ENCODE measurements around the gene DACH1. TPM values are rescaled to one million over a fixed set of nuclear protein-coding genes. Genes with fewer than 3 reads are reported as not detected.
A peak's percentile ranks its signal among the peaks of the same experiment; 100 is the strongest.

The DACH1 gene
- total and polyA plus RNA-seq, 9 donors: 4.3 to 11.7 (median 10.5) TPM

DNA sequence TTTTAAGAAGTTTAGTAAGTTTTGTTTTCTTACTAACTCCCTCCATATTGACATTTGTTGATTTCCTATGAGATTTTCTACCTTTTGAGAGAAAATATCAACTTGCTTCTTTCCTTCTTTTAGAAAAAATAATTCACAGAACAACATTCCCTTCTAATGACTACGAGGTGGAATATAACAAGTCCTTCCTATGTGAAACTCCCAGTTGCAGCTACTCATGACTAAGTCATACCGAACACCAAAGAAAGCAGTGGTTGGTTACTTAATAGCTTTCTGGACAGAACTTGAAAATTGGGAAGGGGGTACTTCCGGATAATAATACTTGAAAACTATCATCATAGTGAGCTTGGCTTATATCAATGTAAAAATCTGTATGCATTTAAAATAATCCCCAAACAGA lies 144.8 kb downstream of the DACH1 start:
- Histone ChIP-seq H3K4me1 (ENCODE audit: control insufficient read depth, insufficient read depth, low read length) (no peaks in the 10 kb centered on the region), H3K36me3 (ENCODE audit: control insufficient read depth, insufficient read depth, low read length) (no peaks in the 10 kb centered on the region), H3K4me3 (ENCODE audit: low read length) (no peak overlapping the region), H3K9me3 (replicated peaks; ENCODE audit: control insufficient read depth, low read depth, low read length) (no peaks in the 10 kb centered on the region), H3K27me3 (ENCODE audit: control insufficient read depth, insufficient read depth, low read length) (no peaks in the 10 kb centered on the region), H3K27ac (ENCODE audit: low read length) (no peak overlapping the region)
- DNase-seq: no peak
- WGBS (ENCODE audit: insufficient coverage): no CpG with 5 or more reads among the region's 3 CpGs

DNA sequence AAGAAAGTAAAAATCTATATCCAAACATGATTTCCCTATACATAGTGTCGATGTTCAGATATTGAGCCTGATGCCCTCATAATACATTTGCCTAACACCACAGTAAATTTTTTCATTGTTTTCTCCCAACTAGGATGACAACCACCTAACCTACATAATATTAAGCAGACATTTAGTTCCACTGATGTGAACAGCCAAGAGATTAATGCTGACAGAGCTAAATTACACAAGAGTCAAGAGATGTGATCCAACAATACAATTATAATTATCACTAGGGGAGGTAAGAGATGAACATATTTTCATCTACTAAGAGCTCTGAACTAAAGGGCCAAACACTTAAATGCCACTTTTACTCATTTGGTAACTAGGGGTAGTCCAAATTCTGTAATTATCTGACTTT lies 145.9 kb downstream of the DACH1 start:
- no CpG with 5 or more reads among the region's 1 CpG for WGBS (ENCODE audit: insufficient coverage)
- Histone ChIP-seq H3K9me3 (replicated peaks; ENCODE audit: control insufficient read depth, low read depth, low read length) (no peaks in the 10 kb centered on the region), H3K36me3 (ENCODE audit: control insufficient read depth, insufficient read depth, low read length) (no peaks in the 10 kb centered on the region), H3K4me3 (ENCODE audit: low read length) (no peak overlapping the region), H3K27ac (ENCODE audit: low read length) (no peak overlapping the region), H3K27me3 (ENCODE audit: control insufficient read depth, insufficient read depth, low read length) (no peaks in the 10 kb centered on the region), H3K4me1 (ENCODE audit: control insufficient read depth, insufficient read depth, low read length) (no peaks in the 10 kb centered on the region)
- no peak for DNase-seq

DNA sequence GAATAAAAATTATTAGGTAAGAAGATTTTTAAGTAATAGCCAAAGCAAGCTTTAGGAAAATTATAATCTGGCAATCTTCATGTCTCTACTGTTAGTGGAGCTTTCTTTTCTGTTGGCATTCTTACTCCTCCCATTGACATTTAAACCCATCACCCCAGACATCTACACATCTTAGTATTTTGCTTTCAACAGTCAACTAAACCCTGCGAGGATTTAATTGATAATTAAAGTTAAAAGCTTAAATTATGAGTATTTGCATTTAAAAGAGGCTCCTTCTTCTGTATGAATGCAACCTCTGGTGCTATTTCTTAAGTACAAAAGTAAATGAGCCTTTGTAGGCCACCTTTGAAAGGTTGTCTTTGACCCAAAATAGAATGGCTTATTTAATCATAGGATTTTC lies 148.1 kb downstream of the DACH1 start:
- Histone ChIP-seq H3K4me1 (ENCODE audit: control insufficient read depth, insufficient read depth, low read length) (no peaks in the 10 kb centered on the region), H3K27ac (ENCODE audit: low read length) (no peak overlapping the region), H3K9me3 (replicated peaks; ENCODE audit: control insufficient read depth, low read depth, low read length) (no peaks in the 10 kb centered on the region), H3K36me3 (ENCODE audit: control insufficient read depth, insufficient read depth, low read length) (no peaks in the 10 kb centered on the region), H3K4me3 (ENCODE audit: low read length) (no peak overlapping the region), H3K27me3 (ENCODE audit: control insufficient read depth, insufficient read depth, low read length) (no peaks in the 10 kb centered on the region)
- DNase-seq: no peak
- WGBS (ENCODE audit: insufficient coverage): no CpG with 5 or more reads among the region's 1 CpG

DNA sequence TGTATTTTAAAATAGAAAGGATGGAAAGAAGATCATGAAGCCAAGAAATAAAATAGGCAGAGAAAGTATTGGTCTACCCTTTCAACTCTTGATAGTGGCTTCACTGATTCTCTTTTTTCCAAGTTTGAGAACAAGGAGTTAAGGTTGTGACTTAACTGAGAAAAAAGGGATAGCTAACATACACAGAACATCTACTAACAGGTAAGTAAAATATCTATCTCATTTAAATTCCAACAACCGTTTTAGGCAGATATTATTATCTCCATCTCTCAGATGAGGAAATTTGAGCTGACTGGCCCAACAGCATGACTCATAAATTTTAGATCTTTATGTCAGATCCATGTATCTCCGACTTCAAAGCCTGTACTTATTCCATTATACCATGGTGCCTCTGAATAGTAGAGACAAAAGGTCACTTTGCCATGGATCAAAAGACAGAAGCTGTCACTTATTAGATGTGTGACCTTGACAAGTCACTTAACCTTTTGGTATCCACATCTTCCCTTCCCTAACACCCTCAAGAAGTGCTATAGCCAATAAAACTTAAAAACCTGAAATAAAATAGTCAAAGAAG lies 152.1 kb downstream of the DACH1 start:
- Histone ChIP-seq H3K36me3 (ENCODE audit: control insufficient read depth, insufficient read depth, low read length) (no peaks in the 10 kb centered on the region), H3K9me3 (replicated peaks; ENCODE audit: control insufficient read depth, low read depth, low read length) (no peaks in the 10 kb centered on the region), H3K27me3 (ENCODE audit: control insufficient read depth, insufficient read depth, low read length) (no peaks in the 10 kb centered on the region), H3K4me3 (ENCODE audit: low read length) (no peak overlapping the region), H3K4me1 (ENCODE audit: control insufficient read depth, insufficient read depth, low read length) (peaks cover 3% of the 10 kb centered on the region), H3K27ac (ENCODE audit: low read length) (no peak overlapping the region)
- WGBS (ENCODE audit: insufficient coverage): 60% methylated on average over 1 of the region's 2 CpGs
- no peak for DNase-seq

DNA sequence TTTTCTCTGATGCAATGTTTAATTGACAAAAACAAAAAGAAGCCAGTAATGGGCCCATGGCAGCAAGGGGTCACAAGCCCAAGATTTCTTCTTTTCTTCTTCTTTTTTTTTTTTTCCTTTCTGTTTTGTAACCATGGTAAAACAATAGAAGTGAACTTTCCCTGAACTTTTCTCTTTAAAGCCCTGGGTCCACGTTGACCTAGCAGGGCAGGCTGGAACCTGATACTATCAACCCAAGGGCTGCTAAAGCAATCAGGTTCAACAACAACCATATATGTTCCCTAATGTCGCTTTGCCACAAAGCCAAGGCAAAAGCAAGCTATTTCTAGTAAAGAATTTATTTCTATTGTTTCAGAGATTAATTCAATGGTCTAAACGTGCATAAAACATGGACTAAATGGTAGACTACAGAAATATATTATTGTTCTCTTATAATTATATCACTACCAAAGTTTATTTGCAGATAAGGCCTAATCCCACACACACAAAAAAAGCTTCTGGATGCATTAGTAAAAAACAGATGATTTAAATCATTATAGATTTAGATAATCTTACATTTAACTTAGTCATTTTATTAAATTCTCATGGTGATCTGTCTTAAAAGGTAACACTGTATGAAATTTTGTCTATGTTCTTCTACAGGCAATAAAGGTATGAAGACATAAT lies 153.9 kb downstream of the DACH1 start:
- WGBS (ENCODE audit: insufficient coverage): no CpG with 5 or more reads among the region's 3 CpGs
- H3K27me3 ChIP-seq (ENCODE audit: control insufficient read depth, insufficient read depth, low read length): no peaks in the 10 kb centered on the region
- no peak overlapping the region for H3K4me3 ChIP-seq (ENCODE audit: low read length)
- peak; percentile 73 for DNase-seq
- H3K27ac ChIP-seq (ENCODE audit: low read length): peak overlapping the region; percentile 48
- no peaks in the 10 kb centered on the region for H3K36me3 ChIP-seq (ENCODE audit: control insufficient read depth, insufficient read depth, low read length)
- peaks cover 3% of the 10 kb centered on the region for H3K4me1 ChIP-seq (ENCODE audit: control insufficient read depth, insufficient read depth, low read length)
- no peaks in the 10 kb centered on the region for H3K9me3 ChIP-seq (replicated peaks; ENCODE audit: control insufficient read depth, low read depth, low read length)

DNA sequence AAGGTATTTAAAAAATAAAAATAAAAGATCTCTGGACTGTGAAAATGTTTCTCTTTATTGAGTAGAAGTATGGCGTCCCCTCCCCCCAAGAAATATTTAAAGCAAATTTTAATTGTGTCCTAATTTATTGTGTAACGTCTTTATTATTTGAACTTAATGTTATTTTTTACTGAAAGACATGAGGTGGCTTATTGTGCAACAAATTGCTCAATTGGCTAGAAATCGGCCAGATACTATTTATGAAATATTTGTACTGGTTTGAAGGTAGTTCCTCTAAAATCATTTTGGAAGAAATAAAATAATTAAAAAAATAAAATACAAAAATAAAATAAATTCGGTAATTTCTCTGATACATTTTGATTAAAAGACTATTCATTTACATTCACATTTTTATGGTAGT lies 162.3 kb downstream of the DACH1 start:
- H3K4me1 ChIP-seq (ENCODE audit: control insufficient read depth, insufficient read depth, low read length): no peaks in the 10 kb centered on the region
- DNase-seq: no peak
- no CpG with 5 or more reads among the region's 4 CpGs for WGBS (ENCODE audit: insufficient coverage)
- H3K4me3 ChIP-seq (ENCODE audit: low read length): no peak overlapping the region
- no peak overlapping the region for H3K27ac ChIP-seq (ENCODE audit: low read length)
- H3K27me3 ChIP-seq (ENCODE audit: control insufficient read depth, insufficient read depth, low read length): no peaks in the 10 kb centered on the region
- H3K9me3 ChIP-seq (replicated peaks; ENCODE audit: control insufficient read depth, low read depth, low read length): no peaks in the 10 kb centered on the region
- no peaks in the 10 kb centered on the region for H3K36me3 ChIP-seq (ENCODE audit: control insufficient read depth, insufficient read depth, low read length)

DNA sequence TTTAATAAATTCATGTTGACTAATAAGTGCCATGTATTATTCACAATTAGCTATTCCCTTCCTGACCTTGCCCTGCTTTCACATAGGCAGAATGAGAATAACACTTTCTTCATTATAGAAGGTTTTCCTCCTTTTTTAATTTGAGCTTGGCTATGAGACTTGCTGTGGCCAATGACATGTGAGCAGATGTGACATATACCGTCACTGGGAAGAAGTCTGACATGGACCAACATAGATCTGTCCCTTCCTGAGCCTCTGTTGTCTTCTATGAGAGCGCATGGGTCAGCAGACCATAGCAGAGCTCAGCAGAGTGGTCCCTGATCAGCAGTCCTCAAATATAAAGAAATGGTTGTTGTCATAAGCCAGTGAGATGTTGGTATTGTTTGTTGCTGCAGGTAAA lies 163.9 kb downstream of the DACH1 start:
- H3K27ac ChIP-seq (ENCODE audit: low read length): no peak overlapping the region
- no peak for DNase-seq
- H3K4me3 ChIP-seq (ENCODE audit: low read length): no peak overlapping the region
- H3K4me1 ChIP-seq (ENCODE audit: control insufficient read depth, insufficient read depth, low read length): no peaks in the 10 kb centered on the region
- H3K9me3 ChIP-seq (replicated peaks; ENCODE audit: control insufficient read depth, low read depth, low read length): no peaks in the 10 kb centered on the region
- H3K27me3 ChIP-seq (ENCODE audit: control insufficient read depth, insufficient read depth, low read length): no peaks in the 10 kb centered on the region
- no peaks in the 10 kb centered on the region for H3K36me3 ChIP-seq (ENCODE audit: control insufficient read depth, insufficient read depth, low read length)
- WGBS (ENCODE audit: insufficient coverage): 89% methylated on average over 1 of the region's 2 CpGs

DNA sequence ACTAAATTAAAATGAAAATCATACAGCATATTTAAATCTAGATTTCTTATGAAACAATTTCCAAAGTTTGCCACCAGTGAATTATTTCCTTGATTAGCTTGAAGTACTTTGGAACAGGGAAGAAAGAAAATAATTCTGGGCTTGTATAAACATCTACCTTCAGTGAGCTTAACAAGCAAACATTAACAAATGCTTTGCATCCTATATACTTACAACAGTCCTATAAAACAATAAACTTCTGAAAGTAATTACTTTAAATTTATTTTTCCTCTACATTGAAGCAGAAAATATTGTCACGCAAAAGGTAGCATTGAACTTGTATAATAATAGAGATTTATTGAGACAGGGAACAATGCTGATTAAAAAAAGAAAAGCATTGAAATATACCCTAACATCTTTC lies 164.8 kb downstream of the DACH1 start:
- no CpG with 5 or more reads among the region's 1 CpG for WGBS (ENCODE audit: insufficient coverage)
- H3K27me3 ChIP-seq (ENCODE audit: control insufficient read depth, insufficient read depth, low read length): no peaks in the 10 kb centered on the region
- H3K9me3 ChIP-seq (replicated peaks; ENCODE audit: control insufficient read depth, low read depth, low read length): no peaks in the 10 kb centered on the region
- H3K4me1 ChIP-seq (ENCODE audit: control insufficient read depth, insufficient read depth, low read length): no peaks in the 10 kb centered on the region
- H3K4me3 ChIP-seq (ENCODE audit: low read length): no peak overlapping the region
- DNase-seq: no peak
- no peak overlapping the region for H3K27ac ChIP-seq (ENCODE audit: low read length)
- H3K36me3 ChIP-seq (ENCODE audit: control insufficient read depth, insufficient read depth, low read length): no peaks in the 10 kb centered on the region

DNA sequence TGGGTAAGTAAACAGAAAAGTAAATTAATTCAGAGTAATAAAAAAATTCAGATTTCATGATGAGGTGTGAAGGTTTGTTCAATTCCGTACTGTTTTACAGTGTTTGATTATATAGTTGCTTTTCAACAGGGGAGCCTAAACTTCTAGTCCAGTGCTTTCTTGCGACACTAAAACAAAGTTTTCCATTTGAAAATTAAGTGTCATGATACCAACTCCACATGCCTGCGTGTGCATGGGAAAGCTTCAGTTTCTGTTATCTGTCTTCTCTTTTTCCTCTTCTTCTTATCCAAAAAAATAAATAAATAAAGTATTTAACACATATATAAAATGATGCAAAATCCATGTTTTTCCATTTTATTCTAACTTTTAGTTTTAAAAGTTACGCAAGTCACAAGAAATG lies 165.3 kb downstream of the DACH1 start:
- Histone ChIP-seq H3K9me3 (replicated peaks; ENCODE audit: control insufficient read depth, low read depth, low read length) (no peaks in the 10 kb centered on the region), H3K4me1 (ENCODE audit: control insufficient read depth, insufficient read depth, low read length) (no peaks in the 10 kb centered on the region), H3K36me3 (ENCODE audit: control insufficient read depth, insufficient read depth, low read length) (no peaks in the 10 kb centered on the region), H3K27ac (ENCODE audit: low read length) (no peak overlapping the region), H3K4me3 (ENCODE audit: low read length) (no peak overlapping the region), H3K27me3 (ENCODE audit: control insufficient read depth, insufficient read depth, low read length) (no peaks in the 10 kb centered on the region)
- no peak for DNase-seq
- WGBS (ENCODE audit: insufficient coverage): no CpG with 5 or more reads among the region's 4 CpGs

DNA sequence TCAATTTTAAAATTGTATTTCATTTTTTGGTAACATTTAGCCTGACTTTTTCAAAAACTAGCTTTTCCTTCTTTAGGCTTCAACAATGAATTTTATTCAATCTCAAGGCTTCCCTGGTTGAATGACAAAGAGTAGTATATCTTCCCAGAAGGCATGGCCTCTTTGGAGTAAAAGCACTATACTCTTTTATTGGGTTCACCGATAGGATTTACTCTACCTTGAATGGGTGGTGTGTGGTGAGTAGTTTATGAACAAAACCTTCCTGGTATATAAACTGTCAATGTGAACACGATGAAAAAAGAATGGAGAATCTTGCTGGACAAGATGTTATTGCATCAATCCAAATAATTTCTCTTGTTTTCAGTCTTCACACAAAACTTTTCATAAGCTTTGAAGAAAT lies 167.7 kb downstream of the DACH1 start:
- DNase-seq: no peak
- Histone ChIP-seq H3K9me3 (replicated peaks; ENCODE audit: control insufficient read depth, low read depth, low read length) (no peaks in the 10 kb centered on the region), H3K4me1 (ENCODE audit: control insufficient read depth, insufficient read depth, low read length) (no peaks in the 10 kb centered on the region), H3K4me3 (ENCODE audit: low read length) (no peak overlapping the region), H3K36me3 (ENCODE audit: control insufficient read depth, insufficient read depth, low read length) (no peaks in the 10 kb centered on the region), H3K27ac (ENCODE audit: low read length) (no peak overlapping the region), H3K27me3 (ENCODE audit: control insufficient read depth, insufficient read depth, low read length) (no peaks in the 10 kb centered on the region)
- no CpG with 5 or more reads among the region's 2 CpGs for WGBS (ENCODE audit: insufficient coverage)

DNA sequence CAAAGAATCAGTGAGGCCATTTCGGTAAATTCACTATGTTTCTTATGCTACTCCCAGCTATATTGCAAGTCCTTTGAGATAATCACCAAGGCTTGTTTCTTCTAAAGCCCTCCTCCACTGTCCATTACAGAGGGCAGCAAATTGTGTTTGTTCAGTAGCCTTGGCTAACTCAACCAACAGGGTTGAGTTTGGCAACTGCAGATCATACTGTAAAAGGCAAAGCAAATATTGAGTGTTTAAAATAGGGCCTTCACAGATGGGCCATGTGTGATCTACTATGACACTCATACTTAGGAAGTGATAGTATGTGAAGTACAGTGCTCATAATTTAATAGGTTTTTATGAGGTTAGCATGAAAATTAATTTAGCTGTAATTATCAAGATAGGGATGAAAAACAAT lies 171.3 kb downstream of the DACH1 start:
- H3K9me3 ChIP-seq (replicated peaks; ENCODE audit: control insufficient read depth, low read depth, low read length): no peaks in the 10 kb centered on the region
- no CpG with 5 or more reads among the region's 1 CpG for WGBS (ENCODE audit: insufficient coverage)
- H3K27ac ChIP-seq (ENCODE audit: low read length): no peak overlapping the region
- no peak overlapping the region for H3K4me3 ChIP-seq (ENCODE audit: low read length)
- H3K4me1 ChIP-seq (ENCODE audit: control insufficient read depth, insufficient read depth, low read length): no peaks in the 10 kb centered on the region
- H3K27me3 ChIP-seq (ENCODE audit: control insufficient read depth, insufficient read depth, low read length): no peaks in the 10 kb centered on the region
- DNase-seq: no peak
- no peaks in the 10 kb centered on the region for H3K36me3 ChIP-seq (ENCODE audit: control insufficient read depth, insufficient read depth, low read length)

All from muscle of leg (tissue), 11 donors.